K562 (cell line): ENCODE results near the gene RBM28. TPM values are rescaled to one million over a fixed set of nuclear protein-coding genes. Genes with fewer than 3 reads are reported as not detected.

Source experiments
- ATAC-seq: fragments of 200-7000 bp; cut with Tn5 transposase; 3 replicates; pipeline ENCODE4 v1.9.1; 2020; ENCODE audit warnings: moderate library complexity
- BruUV-seq: library from RNA; stranded (reverse); fragments of 400-500 nt; replicated peaks from 2 replicates; lab custom pipeline; 2021; lab: Mats Ljungman, UMichigan
- CTCF ChIA-PET: fragments of 300-600 bp; formaldehyde crosslinking; extraction: SDS; loops from one replicate; lab custom pipeline; 2021; ENCODE audit warnings: low intra/inter-chr PET ratio; lab: Yijun Ruan, JAX
- POLR2A ChIA-PET: fragments of 300-600, 350-650 bp; sonication (Branson Sonifier 250); formaldehyde crosslinking; extraction: SDS; loops from one replicate; lab custom pipeline; 2021; ENCODE audit warnings: antibody characterized with exemption, inconsistent platforms; lab: Yijun Ruan, JAX
- DNase-seq, 4 experiments: peaks; one replicate each; pipeline versions ENCODE4 v3.0.0 to v3.0.0-alpha.2; 2011 to 2018; ENCODE audit warnings: low spot score in 3 of 4, mixed read lengths in 3 of 4; ENCODE audit errors: extremely low read depth in 1 of 4
- FAIRE-seq: peaks from 2 replicates; lab custom pipeline; 2011; peaks lifted over from hg19 to GRCh38; lab: Jason Lieb, UNC
- H2AFZ ChIP-seq: 2 replicates; pipeline ENCODE4 v1.6.0; 2011; ENCODE audit warnings: low read depth, low read length, control low read depth, inconsistent platforms
- H3K27ac ChIP-seq: fragments of 200-600 bp; 3 replicates; pipeline ENCODE4 v1.8.0; 2011; ENCODE audit warnings: low read depth, mild to moderate bottlenecking, control low read depth, inconsistent platforms, low read length, moderate library complexity, mixed read lengths; ENCODE audit errors: extremely low read depth
- H3K27me3 ChIP-seq, 2 experiments: fragments of 300-600 bp in 1 of 2; 2 replicates in 1 of 2; 3 replicates in 1 of 2; pipeline versions ENCODE4 v1.6.0 to v1.8.0; 2011; ENCODE audit warnings: inconsistent platforms in 2 of 2, low read length in 2 of 2, mild to moderate bottlenecking in 1 of 2, mixed read lengths in 1 of 2, moderate library complexity in 1 of 2; ENCODE audit not compliant: control insufficient read depth in 2 of 2, insufficient read depth in 2 of 2
- H3K36me3 ChIP-seq: fragments of 300-600 bp; 3 replicates; pipeline ENCODE4 v1.8.0; 2011; ENCODE audit warnings: mild to moderate bottlenecking, low read length, inconsistent platforms; ENCODE audit not compliant: control insufficient read depth, insufficient read depth
- H3K4me1 ChIP-seq, 2 experiments: fragments of 200-600 bp in 1 of 2; replicated peaks in 1 of 2; 2 replicates in 1 of 2; 3 replicates in 1 of 2; pipeline versions ENCODE4 v1.5.1 to v1.8.0; 2011; ENCODE audit warnings: inconsistent platforms in 2 of 2, low read length in 2 of 2, mild to moderate bottlenecking in 1 of 2, mixed read lengths in 1 of 2, moderate library complexity in 1 of 2; ENCODE audit not compliant: control insufficient read depth in 2 of 2, insufficient read depth in 2 of 2
- H3K4me2 ChIP-seq: 2 replicates; pipeline ENCODE4 v1.6.1; 2011; ENCODE audit warnings: low read length, control low read depth, inconsistent platforms, mixed read lengths; ENCODE audit not compliant: insufficient read depth
- H3K4me3 ChIP-seq: fragments of 200-600 bp; sonication (generic), shearing (Covaris generic); 2 replicates; pipeline ENCODE4 v1.5.1; 2016; ENCODE audit warnings: control low read depth, inconsistent platforms
- H3K79me2 ChIP-seq: fragments of 200-600 bp; 3 replicates; pipeline ENCODE4 v1.8.0; 2011; ENCODE audit warnings: low read length, inconsistent platforms; ENCODE audit not compliant: control insufficient read depth, insufficient read depth
- H3K9ac ChIP-seq, 2 experiments: 2 replicates each; pipeline versions ENCODE4 v1.6.0 to v1.6.1; 2011; ENCODE audit warnings: low read depth in 2 of 2, low read length in 2 of 2, control low read depth in 1 of 2, inconsistent platforms in 1 of 2, mild to moderate bottlenecking in 1 of 2, mixed read lengths in 1 of 2; ENCODE audit not compliant: insufficient read depth in 1 of 2
- H3K9me1 ChIP-seq: one replicate; pipeline ENCODE4 v1.6.0; 2011; ENCODE audit warnings: inconsistent platforms, mild to moderate bottlenecking, low read length, moderate library complexity; ENCODE audit not compliant: control insufficient read depth, insufficient read depth
- H3K9me3 ChIP-seq: replicated peaks from 2 replicates; pipeline ENCODE4 v1.5.1; 2011; ENCODE audit warnings: low read depth, low read length, inconsistent platforms; ENCODE audit not compliant: control insufficient read depth, insufficient read depth
- H4K20me1 ChIP-seq: replicated peaks from 2 replicates; pipeline ENCODE4 v1.6.1; 2011; ENCODE audit warnings: low read length, inconsistent platforms, mixed read lengths; ENCODE audit not compliant: control insufficient read depth, insufficient read depth
- BRD9 ChIP-seq: fragments of 450-650 bp; IDR thresholded peaks from 2 replicates; pipeline ENCODE4 v1.6.1; 2018; ENCODE audit warnings: low read depth; ENCODE audit not compliant: partially characterized antibody
- E2F3 ChIP-seq: fragments of 250-450 bp; sonication (Bioruptor Pico); IDR thresholded peaks from 2 replicates; pipeline ENCODE4 v1.4.0; 2020; ENCODE audit warnings: mild to moderate bottlenecking
- MEIS2 ChIP-seq: fragments of 450-650 bp; IDR thresholded peaks from 2 replicates; pipeline ENCODE4 v1.6.1; 2014; ENCODE audit warnings: mild to moderate bottlenecking; ENCODE audit not compliant: partially characterized antibody
- TAF9B ChIP-seq: fragments of 450-650 bp; IDR thresholded peaks from 2 replicates; pipeline ENCODE4 v1.6.1; 2018; ENCODE audit warnings: mild to moderate bottlenecking; ENCODE audit not compliant: partially characterized antibody
- ZNF318 ChIP-seq, 2 experiments: fragments of 450-650 bp; IDR thresholded peaks; 2 replicates each; pipeline ENCODE4 v1.6.1; 2016; ENCODE audit warnings: mild to moderate bottlenecking in 2 of 2, borderline replicate concordance in 1 of 2, low read depth in 1 of 2, moderate library complexity in 1 of 2
- ZNF57 ChIP-seq: fragments of 450-650 bp; formaldehyde crosslinking; IDR thresholded peaks from 2 replicates; pipeline ENCODE4 v1.4.0; 2020; ENCODE audit warnings: mild to moderate bottlenecking, moderate library complexity
- WGBS: fragments of 100-300 bp; shearing (Covaris generic); methylation state at CpG from one replicate; pipeline ENCODE4 v1.1.6; 2016; ENCODE audit warnings: low coverage, mixed read lengths; ENCODE audit not compliant: insufficient coverage; ENCODE audit errors: missing lambda C conversion rate; 5-methylcytosine and 5-hydroxymethylcytosine counted together
- in situ Hi-C: fragments of 300-500 bp; cut with MboI; formaldehyde crosslinking; loops from 4 replicates; pipeline ENCODE4 v1.15.0; 2018; ENCODE audit warnings: inconsistent platforms, mixed read lengths
- intact Hi-C: fragments of 100-400 bp; cut with micrococcal nuclease; formaldehyde crosslinking; loops from 2 replicates; pipeline ENCODE4 v1.14.2; 2022
- polyA plus RNA-seq, 8 experiments: library from polyadenylated mRNA; depleted of rRNA in 4 of 8; stranded (reverse) in 5 of 8; unstranded in 3 of 8; fragments of >200 nt; fragmentation: Nextera tagmentation in 2 of 8; fragmentation: Illumina TruSeq in 1 of 8; extraction: Ambion mirVana in 2 of 8; extraction: Trizol in 1 of 8; gene quantifications; 2 replicates each; pipeline versions ENCODE4 v1.2.1 to v1.2.3, GENCODE V29; 2011 to 2014; ENCODE audit warnings: inconsistent platforms in 1 of 8, missing spikeins in 1 of 8
- total RNA-seq, 7 experiments: library from RNA; depleted of rRNA in 6 of 7; stranded (reverse); fragments of >200 nt in 6 of 7; fragmentation: Illumina TruSeq in 2 of 7; extraction: Trizol in 2 of 7; gene quantifications; 2 replicates each; pipeline versions ENCODE4 v1.2.1 to v1.2.3, GENCODE V29; 2011 to 2021; ENCODE audit warnings: low replicate concordance in 1 of 7
- TF ChIP-seq, protein P1 (sequence below): fragments of 250-450 bp; sonication (Bioruptor Pico); IDR thresholded peaks from 2 replicates; pipeline ENCODE4 v1.4.0; 2020; ENCODE audit warnings: borderline replicate concordance

RBM28 gene
- total and polyA plus RNA-seq, 9 of the 15 experiments (the other 6 are each of a cell fraction or from before 2014, with no cell fraction given): 65.8 to 213 (median 138) TPM

DNA sequence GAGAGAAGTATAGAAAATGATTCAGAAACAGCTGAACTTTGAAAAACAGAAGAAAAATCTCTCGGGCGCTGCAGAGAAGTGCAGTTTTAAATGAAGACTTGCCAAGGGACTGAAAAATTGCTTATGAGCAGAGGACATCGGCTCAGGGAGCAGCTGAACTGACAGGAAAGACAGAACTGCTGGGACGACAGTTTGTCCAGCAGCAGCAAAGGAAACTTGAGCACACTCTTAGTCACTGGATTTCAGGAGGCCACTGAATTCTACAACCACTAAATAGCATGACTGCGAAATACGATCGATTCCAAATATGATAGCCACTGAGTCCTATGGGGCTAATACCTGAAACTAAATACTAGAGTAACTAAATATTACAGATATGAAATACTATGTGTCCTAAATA lies 59.6 kb downstream of the RBM28 start:
- Histone ChIP-seq H3K79me2 (no peaks in the 10 kb centered on the region), H3K9me3 (peaks cover 7% of the 10 kb centered on the region), H2AFZ (no peak overlapping the region), H3K9me1 (no peaks in the 10 kb centered on the region), H3K27ac (no peak overlapping the region), H3K4me2 (no peak overlapping the region), H4K20me1 (no peaks in the 10 kb centered on the region), H3K36me3 (no peaks in the 10 kb centered on the region), H3K4me1 (no peaks in the 10 kb centered on the region), H3K9ac (no peak overlapping the region), H3K27me3 (peaks cover 15 to 32% of the 10 kb centered on the region in 2 experiments; a peak in 4 of 5 replicates), H3K4me3 (no peak overlapping the region)
- 11% methylated on average over 7 of the region's 7 CpGs for WGBS
- intact Hi-C loops (no loop called here), in situ Hi-C loops (no loop called here)
- FAIRE-seq: no peak
- CTCF ChIA-PET: no interaction called here
- POLR2A ChIA-PET: interaction anchor here (1.8 kb wide), 1 partner anchor 15 kb away, joined by 4 read pairs; no protein-coding TSS in a partner anchor
- no peak for TF ChIP-seq BRD9
- no peak for TF ChIP-seq ZNF57 (CRISPR knock-in tag)
- no peak for TF ChIP-seq TAF9B
- TF ChIP-seq ZNF318 (IDR thresholded peaks at IDR 0.05; ENCODE audit: borderline replicate concordance in 1 of 2, low read depth in 1 of 2): no peak
- no peak for TF ChIP-seq E2F3
- TF ChIP-seq, protein P1, sequence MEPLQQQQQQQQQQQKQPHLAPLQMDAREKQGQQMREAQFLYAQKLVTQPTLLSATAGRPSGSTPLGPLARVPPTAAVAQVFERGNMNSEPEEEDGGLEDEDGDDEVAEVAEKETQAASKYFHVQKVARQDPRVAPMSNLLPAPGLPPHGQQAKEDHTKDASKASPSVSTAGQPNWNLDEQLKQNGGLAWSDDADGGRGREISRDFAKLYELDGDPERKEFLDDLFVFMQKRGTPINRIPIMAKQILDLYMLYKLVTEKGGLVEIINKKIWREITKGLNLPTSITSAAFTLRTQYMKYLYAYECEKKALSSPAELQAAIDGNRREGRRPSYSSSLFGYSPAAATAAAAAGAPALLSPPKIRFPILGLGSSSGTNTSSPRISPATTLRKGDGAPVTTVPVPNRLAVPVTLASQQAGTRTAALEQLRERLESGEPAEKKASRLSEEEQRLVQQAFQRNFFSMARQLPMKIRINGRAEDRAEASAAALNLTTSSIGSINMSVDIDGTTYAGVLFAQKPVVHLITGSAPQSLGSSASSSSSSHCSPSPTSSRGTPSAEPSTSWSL: no peak
- no peak for TF ChIP-seq MEIS2
- DNase-seq: peak in 1 of 4 experiments; percentile 5
- ATAC-seq: no peak; the same call in 2 of the 3 replicates
- no TSS peak for BruUV-seq
